GM18951 (cell line): ENCODE data around the gene ZMYM2.
"Not testable (repeated sequence)": the region's sequence is repeated elsewhere in the genome, so short reads cannot be mapped to it uniquely, and the experiment has no call there.

Experiments
- POLR2A ChIP-seq: IDR thresholded peaks from 4 replicates; pipeline ENCODE4 v1.6.1; 2011; ENCODE audit warnings: mild to moderate bottlenecking; ENCODE audit not compliant: insufficient read length, insufficient read depth; ENCODE audit errors: extremely low read depth
- in situ Hi-C: fragments of 300-500 bp; cut with MboI; formaldehyde crosslinking; loops from one replicate; pipeline ENCODE4 v1.12.0; 2022; ENCODE audit warnings: low sequenced_read_pairs, mixed read lengths, inconsistent platforms; ENCODE audit not compliant: unreplicated experiment

The ZMYM2 gene

GRCh38 chr13:19961924-19962323 is 3.4 kb downstream of the ZMYM2 start:
- TF ChIP-seq POLR2A: no peak

GRCh38 chr13:19962894-19963293 is 4.4 kb downstream of the ZMYM2 start:
- no peak for TF ChIP-seq POLR2A
- in situ Hi-C loops: no loop called here

More at GRCh38 chr13:19961924-19962323, 3.4 kb downstream of the ZMYM2 start:
- in situ Hi-C loops: no loop called here

- in situ Hi-C loops: no loop called here
Observed at GRCh38 chr13:19967621-19968020, 9.1 kb downstream of the ZMYM2 start.

GRCh38 chr13:19974498-19975009 is 16.0 kb downstream of the ZMYM2 start:
- in situ Hi-C loops: not testable (repeated sequence)

More at GRCh38 chr13:19967621-19968020, 9.1 kb downstream of the ZMYM2 start:
- TF ChIP-seq POLR2A: no peak

GRCh38 chr13:19978831-19979437 is 20.4 kb downstream of the ZMYM2 start:
- TF ChIP-seq POLR2A: no peak
- in situ Hi-C loops: no loop called here

- no peak for TF ChIP-seq POLR2A
- in situ Hi-C loops: no loop called here
Observed at GRCh38 chr13:19981685-19982238, 23.2 kb downstream of the ZMYM2 start.

- in situ Hi-C loops: no loop called here
- no peak for TF ChIP-seq POLR2A
Observed at GRCh38 chr13:19982447-19983043, 24.0 kb downstream of the ZMYM2 start.

- in situ Hi-C loops: no loop called here
- no peak for TF ChIP-seq POLR2A
Observed at GRCh38 chr13:19984430-19985218, 26.1 kb downstream of the ZMYM2 start.

- in situ Hi-C loops: no loop called here
- no peak for TF ChIP-seq POLR2A
Observed at GRCh38 chr13:19985219-19985556, 26.7 kb downstream of the ZMYM2 start.

GRCh38 chr13:19991531-19991930 is 33.0 kb downstream of the ZMYM2 start:
- TF ChIP-seq POLR2A: no peak
- in situ Hi-C loops: no loop called here

GRCh38 chr13:19993024-19993423 is 34.5 kb downstream of the ZMYM2 start:
- in situ Hi-C loops: no loop called here
- no peak for TF ChIP-seq POLR2A

- in situ Hi-C loops: no loop called here
Observed at GRCh38 chr13:19998960-19999359, 40.4 kb downstream of the ZMYM2 start.

GRCh38 chr13:20000062-20000552 is 41.6 kb downstream of the ZMYM2 start:
- TF ChIP-seq POLR2A: no peak
- in situ Hi-C loops: no loop called here

More at GRCh38 chr13:19998960-19999359, 40.4 kb downstream of the ZMYM2 start:
- no peak for TF ChIP-seq POLR2A

- TF ChIP-seq POLR2A: no peak
- in situ Hi-C loops: no loop called here
Observed at GRCh38 chr13:20001366-20002190, 43.1 kb downstream of the ZMYM2 start.
